NCI-H1694 (cell line): Measurements from ENCODE around the gene MACF1.
"Not testable (repeated sequence)": the region's sequence is repeated elsewhere in the genome, so short reads cannot be mapped to it uniquely, and the experiment has no call there.

Experiments used
- DNase-seq: peaks from one replicate; lab custom pipeline; 2025; lab: John Stamatoyannopoulos, UW

MACF1 gene

GRCh38 chr1:39517936-39518335, 313.4 kb downstream of the MACF1 start:
- not testable (repeated sequence) for DNase-seq

- not testable (repeated sequence) for DNase-seq
Observed at GRCh38 chr1:39519376-39519775, 314.9 kb downstream of the MACF1 start.

- not testable (repeated sequence) for DNase-seq
Observed at GRCh38 chr1:39522221-39522620, 317.7 kb downstream of the MACF1 start.

GRCh38 chr1:39522661-39523567, 318.4 kb downstream of the MACF1 start:
- DNase-seq: no peak

- DNase-seq: no peak
Observed at GRCh38 chr1:39524171-39524570, 319.7 kb downstream of the MACF1 start.

GRCh38 chr1:39524591-39525365, 320.3 kb downstream of the MACF1 start:
- no peak for DNase-seq

- DNase-seq: no peak
Observed at GRCh38 chr1:39525366-39526165, 321.1 kb downstream of the MACF1 start.

GRCh38 chr1:39526466-39527189, 322.1 kb downstream of the MACF1 start:
- no peak for DNase-seq

GRCh38 chr1:39527190-39527579, 322.7 kb downstream of the MACF1 start:
- not testable (repeated sequence) for DNase-seq

- DNase-seq: no peak
Observed at GRCh38 chr1:39528082-39528481, 323.6 kb downstream of the MACF1 start.

GRCh38 chr1:39529901-39530535, 325.5 kb downstream of the MACF1 start:
- DNase-seq: no peak

- no peak for DNase-seq
Observed at GRCh38 chr1:39531526-39531925, 327.0 kb downstream of the MACF1 start.

GRCh38 chr1:39533442-39533841, 328.9 kb downstream of the MACF1 start:
- no peak for DNase-seq
